HepG2 (cell line): ENCODE measurements around the gene CYP4F2. TPM values are rescaled to one million over a fixed set of nuclear protein-coding genes. Genes with fewer than 3 reads are reported as not detected.

Source experiments
- FIP1L1 ChIP-seq: fragments of 200-400 bp; formaldehyde crosslinking; IDR thresholded peaks from 2 replicates; pipeline ENCODE4 v1.6.1; 2018; ENCODE audit warnings: low read depth, mild to moderate bottlenecking, low read length, moderate library complexity, borderline replicate concordance; ENCODE audit not compliant: insufficient read depth
- RFXAP ChIP-seq: sonication (generic); formaldehyde crosslinking; IDR thresholded peaks from 2 replicates; pipeline ENCODE4 v1.4.0; 2020; ENCODE audit warnings: missing genetic modification reagents, borderline replicate concordance
- SPEN ChIP-seq: sonication (generic); formaldehyde crosslinking; IDR thresholded peaks from 2 replicates; pipeline ENCODE4 v1.5.1; 2020; ENCODE audit warnings: low read depth, mild to moderate bottlenecking, missing genetic modification reagents
- TAF1 ChIP-seq: sonication (generic); formaldehyde crosslinking; IDR thresholded peaks from 2 replicates; pipeline ENCODE4 v1.4.0; 2020; ENCODE audit warnings: missing genetic modification reagents
- ZNF672 ChIP-seq: sonication (generic); formaldehyde crosslinking; IDR thresholded peaks from 2 replicates; pipeline ENCODE4 v1.8.1; 2022; ENCODE audit warnings: missing genetic modification reagents
- polyA plus RNA-seq, 8 experiments: library from polyadenylated mRNA; depleted of rRNA in 3 of 8; stranded (reverse) in 7 of 8; unstranded in 1 of 8; fragments of >200 nt; fragmentation: Illumina TruSeq in 4 of 8; extraction: Trizol in 4 of 8; gene quantifications; 2 replicates each; pipeline versions ENCODE4 v1.2.1 to v1.2.3, GENCODE V29; 2011 to 2016; ENCODE audit warnings: low read depth in 4 of 8, missing spikeins in 1 of 8, mixed read lengths in 1 of 8; ENCODE audit not compliant: insufficient read depth in 1 of 8
- total RNA-seq, 5 experiments: library from RNA; depleted of rRNA; stranded (reverse); fragments of >200 nt; fragmentation: Illumina TruSeq; extraction: Trizol; gene quantifications; 2 replicates each; pipeline ENCODE4 v1.2.3, GENCODE V29; 2016; ENCODE audit warnings: low read depth in 1 of 5
- TF ChIP-seq, protein P1 (sequence below): sonication (generic); formaldehyde crosslinking; IDR thresholded peaks from 2 replicates; pipeline ENCODE4 v1.9.0; 2021; ENCODE audit warnings: missing genetic modification reagents, borderline replicate concordance
- TF ChIP-seq, protein P2 (sequence below): IDR thresholded peaks from 2 replicates; pipeline ENCODE4 v1.6.1; 2016
- TF ChIP-seq, protein P3 (sequence below): sonication (generic); formaldehyde crosslinking; IDR thresholded peaks from 2 replicates; pipeline ENCODE4 v1.8.0; 2022; ENCODE audit warnings: missing genetic modification reagents, low read depth, mild to moderate bottlenecking, borderline replicate concordance
- TF ChIP-seq, protein P4 (sequence below): sonication (generic); formaldehyde crosslinking; IDR thresholded peaks from 2 replicates; pipeline ENCODE4 v1.4.0; 2020; ENCODE audit warnings: mild to moderate bottlenecking, missing genetic modification reagents, borderline replicate concordance

Gene CYP4F2
- total and polyA plus RNA-seq, 2 of the 13 experiments (the other 11 are each of a cell fraction or from before 2014, with no cell fraction given): 3.7 to 3.9 TPM

DNA sequence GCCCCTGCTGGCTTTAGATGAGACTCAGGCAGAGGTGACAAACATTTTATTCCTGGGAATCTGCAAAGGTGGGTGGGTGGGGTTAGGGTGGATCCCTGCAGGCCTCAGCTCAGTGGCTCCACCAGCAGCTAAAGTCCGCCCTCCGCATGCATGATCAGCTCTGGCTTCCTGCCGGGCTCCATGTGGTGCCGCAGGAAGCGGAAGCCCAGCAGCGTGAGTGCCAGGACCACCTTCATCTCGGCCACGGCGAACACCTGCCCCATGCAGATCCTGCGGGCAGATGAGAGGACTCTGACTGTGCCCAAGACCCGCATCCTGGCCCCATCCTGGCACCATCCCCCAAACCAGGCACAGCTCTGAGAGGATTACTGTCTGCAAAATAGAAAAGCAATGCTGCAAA, 26.3 kb downstream of the CYP4F2 start (continued):
- TF ChIP-seq, protein P1, sequence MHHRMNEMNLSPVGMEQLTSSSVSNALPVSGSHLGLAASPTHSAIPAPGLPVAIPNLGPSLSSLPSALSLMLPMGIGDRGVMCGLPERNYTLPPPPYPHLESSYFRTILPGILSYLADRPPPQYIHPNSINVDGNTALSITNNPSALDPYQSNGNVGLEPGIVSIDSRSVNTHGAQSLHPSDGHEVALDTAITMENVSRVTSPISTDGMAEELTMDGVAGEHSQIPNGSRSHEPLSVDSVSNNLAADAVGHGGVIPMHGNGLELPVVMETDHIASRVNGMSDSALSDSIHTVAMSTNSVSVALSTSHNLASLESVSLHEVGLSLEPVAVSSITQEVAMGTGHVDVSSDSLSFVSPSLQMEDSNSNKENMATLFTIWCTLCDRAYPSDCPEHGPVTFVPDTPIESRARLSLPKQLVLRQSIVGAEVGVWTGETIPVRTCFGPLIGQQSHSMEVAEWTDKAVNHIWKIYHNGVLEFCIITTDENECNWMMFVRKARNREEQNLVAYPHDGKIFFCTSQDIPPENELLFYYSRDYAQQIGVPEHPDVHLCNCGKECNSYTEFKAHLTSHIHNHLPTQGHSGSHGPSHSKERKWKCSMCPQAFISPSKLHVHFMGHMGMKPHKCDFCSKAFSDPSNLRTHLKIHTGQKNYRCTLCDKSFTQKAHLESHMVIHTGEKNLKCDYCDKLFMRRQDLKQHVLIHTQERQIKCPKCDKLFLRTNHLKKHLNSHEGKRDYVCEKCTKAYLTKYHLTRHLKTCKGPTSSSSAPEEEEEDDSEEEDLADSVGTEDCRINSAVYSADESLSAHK: no peak
- TF ChIP-seq, protein P2, sequence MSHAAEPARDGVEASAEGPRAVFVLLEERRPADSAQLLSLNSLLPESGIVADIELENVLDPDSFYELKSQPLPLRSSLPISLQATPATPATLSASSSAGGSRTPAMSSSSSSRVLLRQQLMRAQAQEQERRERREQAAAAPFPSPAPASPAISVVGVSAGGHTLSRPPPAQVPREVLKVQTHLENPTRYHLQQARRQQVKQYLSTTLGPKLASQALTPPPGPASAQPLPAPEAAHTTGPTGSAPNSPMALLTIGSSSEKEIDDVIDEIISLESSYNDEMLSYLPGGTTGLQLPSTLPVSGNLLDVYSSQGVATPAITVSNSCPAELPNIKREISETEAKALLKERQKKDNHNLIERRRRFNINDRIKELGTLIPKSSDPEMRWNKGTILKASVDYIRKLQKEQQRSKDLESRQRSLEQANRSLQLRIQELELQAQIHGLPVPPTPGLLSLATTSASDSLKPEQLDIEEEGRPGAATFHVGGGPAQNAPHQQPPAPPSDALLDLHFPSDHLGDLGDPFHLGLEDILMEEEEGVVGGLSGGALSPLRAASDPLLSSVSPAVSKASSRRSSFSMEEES (CRISPR knock-in tag): no peak
- TF ChIP-seq ZNF672 (CRISPR knock-in tag): no peak
- no peak for TF ChIP-seq TAF1 (CRISPR knock-in tag)
- TF ChIP-seq SPEN (CRISPR knock-in tag): 0 out of 2 replicates have a peak, but pooled peaks have one; percentile 29
- TF ChIP-seq RFXAP (CRISPR knock-in tag): no peak
- TF ChIP-seq, protein P3, sequence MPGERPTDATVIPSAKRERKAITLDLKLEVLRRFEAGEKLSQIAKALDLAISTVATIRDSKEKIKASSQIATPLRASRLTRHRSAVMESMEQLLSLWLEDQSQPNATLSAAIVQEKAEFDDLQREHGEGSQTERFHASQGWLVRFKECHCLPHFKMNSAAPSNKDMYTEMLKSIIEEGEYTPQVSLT: no peak
- TF ChIP-seq, protein P4, sequence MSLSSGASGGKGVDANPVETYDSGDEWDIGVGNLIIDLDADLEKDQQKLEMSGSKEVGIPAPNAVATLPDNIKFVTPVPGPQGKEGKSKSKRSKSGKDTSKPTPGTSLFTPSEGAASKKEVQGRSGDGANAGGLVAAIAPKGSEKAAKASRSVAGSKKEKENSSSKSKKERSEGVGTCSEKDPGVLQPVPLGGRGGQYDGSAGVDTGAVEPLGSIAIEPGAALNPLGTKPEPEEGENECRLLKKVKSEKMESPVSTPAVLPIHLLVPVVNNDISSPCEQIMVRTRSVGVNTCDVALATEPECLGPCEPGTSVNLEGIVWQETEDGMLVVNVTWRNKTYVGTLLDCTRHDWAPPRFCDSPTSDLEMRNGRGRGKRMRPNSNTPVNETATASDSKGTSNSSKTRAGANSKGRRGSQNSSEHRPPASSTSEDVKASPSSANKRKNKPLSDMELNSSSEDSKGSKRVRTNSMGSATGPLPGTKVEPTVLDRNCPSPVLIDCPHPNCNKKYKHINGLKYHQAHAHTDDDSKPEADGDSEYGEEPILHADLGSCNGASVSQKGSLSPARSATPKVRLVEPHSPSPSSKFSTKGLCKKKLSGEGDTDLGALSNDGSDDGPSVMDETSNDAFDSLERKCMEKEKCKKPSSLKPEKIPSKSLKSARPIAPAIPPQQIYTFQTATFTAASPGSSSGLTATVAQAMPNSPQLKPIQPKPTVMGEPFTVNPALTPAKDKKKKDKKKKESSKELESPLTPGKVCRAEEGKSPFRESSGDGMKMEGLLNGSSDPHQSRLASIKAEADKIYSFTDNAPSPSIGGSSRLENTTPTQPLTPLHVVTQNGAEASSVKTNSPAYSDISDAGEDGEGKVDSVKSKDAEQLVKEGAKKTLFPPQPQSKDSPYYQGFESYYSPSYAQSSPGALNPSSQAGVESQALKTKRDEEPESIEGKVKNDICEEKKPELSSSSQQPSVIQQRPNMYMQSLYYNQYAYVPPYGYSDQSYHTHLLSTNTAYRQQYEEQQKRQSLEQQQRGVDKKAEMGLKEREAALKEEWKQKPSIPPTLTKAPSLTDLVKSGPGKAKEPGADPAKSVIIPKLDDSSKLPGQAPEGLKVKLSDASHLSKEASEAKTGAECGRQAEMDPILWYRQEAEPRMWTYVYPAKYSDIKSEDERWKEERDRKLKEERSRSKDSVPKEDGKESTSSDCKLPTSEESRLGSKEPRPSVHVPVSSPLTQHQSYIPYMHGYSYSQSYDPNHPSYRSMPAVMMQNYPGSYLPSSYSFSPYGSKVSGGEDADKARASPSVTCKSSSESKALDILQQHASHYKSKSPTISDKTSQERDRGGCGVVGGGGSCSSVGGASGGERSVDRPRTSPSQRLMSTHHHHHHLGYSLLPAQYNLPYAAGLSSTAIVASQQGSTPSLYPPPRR (CRISPR knock-in tag): no peak
- no peak for TF ChIP-seq FIP1L1
- TF ChIP-seq, all 625 proteins: peak for 7
